ACHN (cell line): ENCODE results near the gene C5AR1.
"Not testable (repeated sequence)": the region's sequence is repeated elsewhere in the genome, so short reads cannot be mapped to it uniquely, and the experiment has no call there.

Source experiments
- DNase-seq: peaks from one replicate; pipeline ENCODE4 v3.0.0-alpha.2; 2015
- in situ Hi-C: cut with HindIII; loops from 2 replicates; pipeline ENCODE4 v1.10.0; 2017; ENCODE audit warnings: low sequenced_read_pairs, low pct_ligation_motif_present, low pct_unique_long_range_greater_than_20kb

Gene C5AR1

DNA sequence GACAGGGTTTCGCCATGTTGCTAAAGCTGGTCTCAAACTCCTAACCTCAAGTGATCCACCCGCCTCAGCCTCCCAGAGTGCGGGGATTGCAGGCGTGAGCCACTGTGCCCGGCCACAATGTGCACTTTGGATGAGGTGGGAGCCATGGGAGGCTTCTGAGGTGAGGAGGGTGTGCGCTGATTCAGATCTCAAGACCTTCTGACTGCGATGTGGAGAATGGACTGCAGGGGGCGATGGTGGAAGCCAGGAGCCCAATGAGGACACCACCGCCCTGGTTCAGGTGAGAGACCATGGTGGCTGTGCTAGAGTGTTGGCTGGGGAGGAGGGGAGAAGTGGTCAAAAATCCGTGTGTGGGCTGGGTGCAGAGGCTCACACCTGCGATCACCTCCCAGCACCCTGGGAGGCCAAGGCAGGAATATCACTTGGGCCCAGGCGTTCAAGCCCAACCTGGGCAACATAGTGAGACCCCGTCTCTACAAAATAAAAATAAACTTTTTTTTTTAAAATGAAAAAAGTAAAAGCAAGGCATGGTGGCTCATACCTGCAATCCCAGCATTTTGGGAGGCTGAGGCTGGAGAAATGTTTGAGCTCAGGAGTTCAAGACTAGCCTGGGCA, 29.4 kb upstream of the C5AR1 start:
- DNase-seq, result peak; percentile 55
- in situ Hi-C loops, result no loop called here

DNA sequence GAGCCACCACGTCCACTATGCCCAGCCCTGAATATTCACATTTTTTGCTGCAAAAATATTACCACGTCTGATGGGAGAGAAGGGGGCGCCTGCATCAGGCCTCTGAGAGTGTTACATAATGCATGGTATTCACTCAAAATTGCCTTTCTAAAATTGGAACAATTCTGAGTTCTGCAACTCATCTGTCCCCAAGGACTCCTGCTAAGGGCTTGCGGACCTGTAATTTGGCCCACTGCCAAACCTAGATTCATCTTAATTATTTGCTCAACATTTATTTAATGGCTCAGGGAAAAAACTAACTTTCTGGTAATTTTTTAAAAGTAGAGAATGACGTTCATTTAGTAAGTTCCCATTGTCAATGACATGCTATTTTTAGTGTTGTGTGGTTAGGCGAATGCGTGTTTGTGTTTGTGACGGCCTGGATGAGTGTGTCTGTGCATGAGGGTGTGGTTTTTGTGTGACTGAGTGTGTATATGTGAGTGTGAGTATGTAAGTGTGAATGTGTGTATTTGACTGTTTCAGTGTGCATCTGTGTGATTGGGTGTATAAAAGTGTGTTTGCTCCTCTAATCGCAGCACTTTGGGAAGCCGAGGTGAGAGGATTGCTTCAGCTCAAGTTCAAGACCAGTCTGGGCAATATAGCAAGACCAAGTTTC, 26.1 kb upstream of the C5AR1 start:
- in situ Hi-C loops, result no loop called here
- DNase-seq, result no peak

DNA sequence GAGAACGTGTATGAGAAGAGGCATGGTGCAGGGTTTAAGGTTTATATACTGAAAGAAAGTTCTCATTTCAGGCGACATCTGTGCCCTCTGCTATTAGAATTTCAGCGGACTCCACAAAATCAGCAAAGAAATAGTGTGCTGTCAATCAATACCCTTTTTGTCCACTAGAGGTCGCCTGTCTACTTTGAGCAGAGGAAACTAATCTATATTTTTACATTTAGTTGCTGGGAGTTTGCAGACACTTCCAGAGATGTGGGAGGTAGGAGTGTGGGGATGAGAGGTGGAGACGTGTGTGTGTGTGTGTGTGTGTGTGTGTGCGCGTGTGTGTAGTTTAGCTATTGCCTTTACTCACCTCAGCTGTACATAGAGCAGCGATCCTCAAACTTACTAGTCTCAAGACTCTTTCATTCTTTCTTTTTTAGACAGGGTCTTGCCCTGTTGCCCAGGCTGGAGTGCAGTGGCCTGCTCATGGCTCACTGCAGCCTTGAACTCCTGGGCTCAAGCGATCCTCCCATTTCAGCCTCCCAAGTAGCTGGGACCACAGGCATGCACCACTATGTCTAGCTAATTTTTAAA, 25.2 kb upstream of the C5AR1 start:
- in situ Hi-C loops, result no loop called here
- peak; percentile 50 for DNase-seq

DNA sequence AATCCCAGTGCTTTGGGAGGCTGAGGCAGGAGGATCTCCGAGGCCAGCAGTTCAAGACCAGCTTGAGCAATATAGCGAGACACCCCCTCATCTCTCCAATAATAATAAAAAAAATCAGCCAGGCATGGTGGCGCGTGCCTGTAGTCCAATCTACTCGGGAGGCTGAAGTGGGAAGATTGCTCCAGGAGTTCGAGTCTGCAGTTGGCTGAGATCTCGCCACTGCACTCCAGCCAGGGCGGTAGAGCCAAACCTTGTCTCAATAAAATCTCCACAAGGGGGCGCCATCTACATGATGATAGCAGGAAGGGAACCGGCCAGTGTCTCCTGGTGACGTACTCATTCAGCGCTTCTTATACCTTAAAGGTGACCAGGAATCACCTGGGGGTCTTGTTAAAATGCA, 13.6 kb upstream of the C5AR1 start:
- DNase-seq, result peak; percentile 71
- in situ Hi-C loops, result no loop called here

DNA sequence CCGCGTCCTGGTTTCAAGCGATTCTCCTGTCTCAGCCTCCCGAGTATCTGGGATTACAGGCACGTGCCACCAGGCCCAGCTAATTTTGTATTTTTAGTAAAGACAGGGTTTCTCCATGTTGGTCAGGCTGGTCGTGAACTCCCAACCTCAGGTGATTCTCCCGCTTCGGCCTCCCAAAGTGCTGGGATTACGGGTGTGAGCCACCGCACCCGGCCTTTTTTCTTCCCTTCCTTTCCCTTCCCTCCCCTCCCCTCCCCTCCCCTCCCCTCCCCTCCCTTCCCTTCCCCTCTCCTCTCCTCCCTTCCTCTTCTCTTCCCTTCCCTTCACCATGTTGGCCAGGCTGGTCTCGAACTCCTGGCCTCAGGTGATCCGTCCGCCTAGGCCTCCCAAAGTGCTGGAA, 8.8 kb upstream of the C5AR1 start:
- in situ Hi-C loops, DNase-seq: not testable (repeated sequence)

DNA sequence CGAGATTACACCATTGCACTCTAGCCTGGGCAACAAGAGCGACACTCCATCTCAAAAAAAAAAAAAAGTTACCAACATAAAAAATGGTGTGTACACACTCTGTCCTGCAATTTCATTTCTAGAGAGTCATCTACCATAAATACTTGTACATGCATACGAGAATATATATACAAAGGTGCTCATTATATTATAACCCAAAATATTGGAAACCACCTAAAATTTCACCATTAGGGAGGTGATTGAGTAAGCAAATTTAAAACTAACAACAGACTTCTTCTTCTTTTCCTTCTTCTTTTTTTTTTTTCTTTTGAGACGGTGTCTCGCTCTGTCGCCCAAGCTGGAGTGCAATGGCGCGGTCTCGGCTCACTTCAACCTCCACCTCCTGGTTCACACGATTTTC, 7.4 kb upstream of the C5AR1 start:
- no peak for DNase-seq
- in situ Hi-C loops, result no loop called here

DNA sequence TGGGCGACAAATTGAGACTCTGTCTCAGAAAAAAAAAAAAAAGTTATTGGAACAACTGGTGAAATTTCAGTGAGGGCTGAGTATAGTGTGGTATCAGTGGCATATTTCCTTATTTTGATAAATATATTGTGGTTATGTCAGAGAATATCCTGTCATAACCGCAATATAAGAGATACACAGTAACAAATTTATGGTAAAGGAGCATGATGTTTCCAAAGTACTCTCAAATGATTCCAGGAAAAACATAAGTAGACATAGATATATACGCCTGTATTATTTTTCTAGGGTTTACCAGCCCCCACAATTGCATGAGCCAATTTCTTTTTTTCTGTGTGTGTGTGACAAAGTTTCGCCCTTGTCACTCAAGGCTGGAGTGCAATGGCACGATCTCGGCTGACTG, 5.7 kb upstream of the C5AR1 start:
- in situ Hi-C loops, result no loop called here
- no peak for DNase-seq

DNA sequence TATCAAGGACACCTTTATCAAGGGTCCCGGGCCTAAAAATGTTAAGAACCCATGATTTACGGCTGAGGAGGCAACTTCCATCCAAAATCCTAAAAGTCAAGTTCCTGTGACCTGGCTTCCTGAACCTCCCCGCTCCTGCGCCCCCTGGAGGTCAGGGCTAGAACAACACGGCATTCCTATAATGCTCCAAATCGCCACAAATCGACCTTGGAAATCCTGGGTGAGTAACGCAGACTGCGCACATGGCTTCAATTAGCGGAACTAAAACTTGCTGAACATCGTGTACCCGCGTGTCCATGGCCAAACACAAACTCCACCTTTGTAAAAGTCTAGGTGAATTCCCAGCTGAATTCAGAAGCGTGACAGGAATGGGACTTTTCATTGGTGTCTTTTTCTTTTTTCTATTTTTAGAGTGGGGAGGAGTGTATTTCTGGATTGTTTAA, 4.3 kb upstream of the C5AR1 start:
- in situ Hi-C loops, result no loop called here
- peak; percentile 67 for DNase-seq

DNA sequence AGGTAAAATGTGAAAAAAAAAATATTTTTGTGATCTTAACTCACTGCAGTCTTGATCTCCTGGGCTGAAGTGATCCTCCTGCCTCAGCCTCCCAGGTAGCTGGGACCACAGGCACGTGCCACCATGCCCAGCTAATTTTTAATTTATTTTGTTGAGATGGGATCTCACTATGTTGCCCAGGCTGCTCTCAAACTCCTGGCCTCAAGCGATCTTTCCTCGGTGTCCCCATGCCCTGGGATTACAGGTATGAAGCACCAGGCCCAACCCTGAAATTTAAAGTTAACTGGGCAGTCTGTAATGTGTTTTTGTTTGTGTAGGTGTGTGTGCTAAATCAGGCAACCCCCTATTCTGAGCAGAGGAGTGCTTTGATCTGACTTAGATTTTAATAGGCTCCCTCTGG, 3.4 kb upstream of the C5AR1 start:
- no peak for DNase-seq
- in situ Hi-C loops, result no loop called here

DNA sequence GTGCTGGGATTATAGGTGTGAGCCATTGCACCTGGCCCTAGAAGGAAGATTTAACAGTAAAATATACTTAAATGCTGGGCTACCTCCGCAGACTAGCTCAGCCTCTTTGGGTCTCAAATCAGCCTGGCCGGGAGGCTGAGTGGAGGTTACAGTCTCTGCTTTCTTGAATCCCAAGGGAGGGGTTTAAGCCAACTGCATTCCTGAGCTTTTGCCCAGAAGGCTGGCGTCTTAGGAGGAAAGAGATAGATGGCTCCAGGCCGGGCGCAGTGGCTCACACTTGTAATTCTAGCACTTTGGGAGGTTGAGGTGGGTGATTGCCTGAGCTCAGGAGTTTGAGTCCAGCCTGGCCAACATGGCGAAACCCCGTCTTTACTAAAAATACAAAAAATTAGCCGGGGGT, 623 bp upstream of the C5AR1 start:
- no peak for DNase-seq
- in situ Hi-C loops, result no loop called here

DNA sequence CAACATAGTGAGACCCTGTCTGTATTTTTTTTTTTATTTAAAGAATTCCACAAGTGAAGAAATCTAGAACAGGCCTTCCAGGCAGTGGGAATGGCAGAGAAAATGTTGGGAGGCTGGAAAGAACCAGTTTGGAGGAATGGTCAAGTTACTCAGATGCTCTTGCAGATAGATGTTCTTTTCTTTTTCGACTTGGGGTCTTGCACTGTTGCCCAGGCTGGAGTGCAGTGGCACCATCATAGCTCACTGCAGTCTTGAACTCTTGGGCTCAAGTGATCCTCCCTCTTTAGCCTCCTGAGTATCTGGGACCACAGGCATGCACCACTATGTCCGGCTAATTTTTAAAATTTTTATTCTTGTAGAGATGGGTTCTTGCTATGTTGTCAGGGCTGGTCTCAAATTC, 662 bp downstream of the C5AR1 start:
- no peak for DNase-seq
- in situ Hi-C loops, result no loop called here

DNA sequence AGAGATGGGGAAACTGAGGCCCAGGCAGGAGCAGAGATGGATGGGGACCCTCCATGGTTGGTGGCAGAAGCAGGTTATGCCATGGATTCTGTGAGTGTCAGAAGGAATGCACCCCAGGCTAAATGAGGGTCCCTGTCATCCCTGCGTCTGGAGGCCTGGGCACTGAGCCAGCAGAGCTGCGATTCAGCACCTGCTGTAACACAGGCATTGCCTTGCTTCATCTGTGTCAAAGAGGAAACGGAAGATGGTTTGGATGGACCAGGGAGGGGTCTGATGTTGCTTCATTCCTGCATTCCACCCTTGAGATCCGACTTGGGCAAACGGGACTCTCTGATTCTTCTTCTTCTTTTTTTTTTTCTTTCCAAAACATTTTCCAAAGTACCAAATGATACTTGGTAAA, 1.2 kb downstream of the C5AR1 start:
- in situ Hi-C loops, result no loop called here

DNA sequence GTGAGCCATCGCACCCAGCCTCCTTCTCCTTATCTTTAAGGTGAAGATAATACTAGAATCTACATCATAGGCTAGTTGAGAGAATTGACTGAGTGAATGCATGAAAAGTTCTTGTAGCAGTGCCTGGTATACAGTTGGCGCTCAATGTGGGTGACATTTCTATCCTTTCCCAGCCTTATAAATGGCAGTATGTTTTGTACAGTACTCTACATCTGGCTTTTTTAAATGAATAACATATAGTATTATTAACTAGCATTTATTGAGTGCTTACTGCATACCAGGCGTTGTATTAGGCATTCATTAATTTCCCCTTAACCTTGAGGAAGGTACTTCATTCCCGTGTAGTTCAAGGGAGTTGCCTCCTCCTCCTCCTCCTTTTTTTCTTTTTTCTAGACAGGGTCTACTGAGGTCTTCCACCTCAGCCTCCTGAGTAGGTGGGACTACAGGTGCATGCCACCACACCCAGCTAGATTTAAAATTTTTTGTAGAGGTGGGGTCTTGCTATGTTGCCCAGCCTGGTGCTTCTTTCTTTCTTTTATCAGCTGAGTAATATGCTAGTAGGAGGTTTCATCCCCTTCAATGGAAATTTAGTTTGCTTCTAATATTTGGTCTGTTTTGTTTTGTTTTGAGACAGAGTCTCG, 2.8 kb downstream of the C5AR1 start:
- no peak for DNase-seq
- in situ Hi-C loops, result no loop called here

More for the DNA sequence above, 1.2 kb downstream of the C5AR1 start:
- DNase-seq, result no peak

DNA sequence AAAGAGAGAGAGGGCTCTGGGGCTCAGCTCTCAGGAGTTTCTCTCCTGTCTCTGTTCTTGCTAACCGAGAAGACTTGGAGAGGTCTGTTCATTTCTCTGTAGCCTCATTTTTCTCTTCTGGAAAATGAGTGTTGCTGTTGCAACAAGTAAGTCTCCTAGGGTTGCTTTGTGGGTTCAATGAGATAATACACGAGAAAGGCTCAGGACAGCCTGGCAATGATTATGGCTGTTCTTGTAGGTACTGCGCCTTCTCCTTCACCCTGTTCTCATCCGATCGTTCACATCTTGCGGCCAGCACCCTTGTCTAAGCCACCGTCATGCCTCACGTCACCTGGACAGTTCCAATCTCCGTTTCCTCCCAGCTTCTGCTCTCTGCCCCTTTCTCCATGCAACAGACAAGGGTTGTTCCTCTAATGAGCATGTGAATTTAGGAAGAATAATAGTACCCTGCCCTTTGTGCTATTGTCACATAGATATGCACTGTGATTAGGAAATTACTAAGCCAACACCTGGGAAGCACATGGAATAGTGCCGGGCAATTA, 4.2 kb downstream of the C5AR1 start:
- in situ Hi-C loops, result no loop called here
- no peak for DNase-seq

DNA sequence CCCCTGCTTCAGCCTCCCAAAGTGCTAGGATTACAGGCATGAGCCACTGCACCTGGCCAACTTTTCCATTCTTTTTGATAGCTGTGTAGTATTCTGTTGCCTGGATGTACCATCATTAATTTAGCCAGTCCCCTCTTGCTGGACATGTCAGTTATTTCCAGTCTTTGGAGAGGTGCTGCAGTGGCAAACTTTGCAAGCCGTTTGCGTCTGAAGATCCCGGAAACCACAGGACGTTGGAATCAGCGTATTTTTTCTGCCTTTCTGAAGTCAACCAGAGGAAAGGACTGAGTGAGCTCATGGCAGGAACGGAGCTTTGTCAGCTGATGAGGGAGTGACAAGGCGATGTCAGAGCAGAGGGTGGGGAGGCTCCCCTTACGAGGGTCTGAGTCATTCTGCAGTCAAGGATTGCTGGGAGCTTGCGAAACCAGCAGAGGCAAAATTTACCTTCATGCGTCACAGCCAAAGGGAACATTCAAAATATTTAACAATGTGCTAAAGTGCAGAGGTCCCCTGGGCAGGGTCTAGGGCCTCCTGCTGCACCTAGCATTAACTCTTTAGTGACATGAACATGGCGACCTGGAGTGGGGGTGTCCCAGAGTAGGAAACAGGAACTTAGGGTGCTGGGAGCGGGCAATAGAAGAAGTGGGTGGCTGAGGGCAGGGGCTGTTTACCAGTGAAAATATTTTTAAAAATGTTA, 5.6 kb downstream of the C5AR1 start:
- peak; percentile 78 for DNase-seq
- in situ Hi-C loops, result no loop called here

DNA sequence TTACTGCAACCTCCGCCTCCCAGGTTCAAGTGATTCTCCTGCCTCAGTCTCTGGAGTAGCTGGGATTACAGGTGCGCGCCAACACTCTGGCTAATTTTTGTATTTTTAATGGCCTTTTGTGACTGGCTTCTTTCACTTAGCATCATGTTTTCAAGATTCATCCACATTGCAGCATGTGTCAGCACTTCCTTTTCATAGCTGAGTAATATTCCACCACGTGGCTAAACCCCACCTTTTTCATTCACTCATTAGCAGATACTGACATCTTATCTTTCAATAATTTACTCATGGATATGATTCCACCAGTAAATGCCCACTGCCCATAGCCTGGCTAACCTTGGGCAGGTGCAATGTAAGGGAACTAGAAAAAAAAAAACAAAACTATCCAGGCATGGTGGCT, 6.9 kb downstream of the C5AR1 start:
- in situ Hi-C loops, result no loop called here
- DNase-seq, result no peak

DNA sequence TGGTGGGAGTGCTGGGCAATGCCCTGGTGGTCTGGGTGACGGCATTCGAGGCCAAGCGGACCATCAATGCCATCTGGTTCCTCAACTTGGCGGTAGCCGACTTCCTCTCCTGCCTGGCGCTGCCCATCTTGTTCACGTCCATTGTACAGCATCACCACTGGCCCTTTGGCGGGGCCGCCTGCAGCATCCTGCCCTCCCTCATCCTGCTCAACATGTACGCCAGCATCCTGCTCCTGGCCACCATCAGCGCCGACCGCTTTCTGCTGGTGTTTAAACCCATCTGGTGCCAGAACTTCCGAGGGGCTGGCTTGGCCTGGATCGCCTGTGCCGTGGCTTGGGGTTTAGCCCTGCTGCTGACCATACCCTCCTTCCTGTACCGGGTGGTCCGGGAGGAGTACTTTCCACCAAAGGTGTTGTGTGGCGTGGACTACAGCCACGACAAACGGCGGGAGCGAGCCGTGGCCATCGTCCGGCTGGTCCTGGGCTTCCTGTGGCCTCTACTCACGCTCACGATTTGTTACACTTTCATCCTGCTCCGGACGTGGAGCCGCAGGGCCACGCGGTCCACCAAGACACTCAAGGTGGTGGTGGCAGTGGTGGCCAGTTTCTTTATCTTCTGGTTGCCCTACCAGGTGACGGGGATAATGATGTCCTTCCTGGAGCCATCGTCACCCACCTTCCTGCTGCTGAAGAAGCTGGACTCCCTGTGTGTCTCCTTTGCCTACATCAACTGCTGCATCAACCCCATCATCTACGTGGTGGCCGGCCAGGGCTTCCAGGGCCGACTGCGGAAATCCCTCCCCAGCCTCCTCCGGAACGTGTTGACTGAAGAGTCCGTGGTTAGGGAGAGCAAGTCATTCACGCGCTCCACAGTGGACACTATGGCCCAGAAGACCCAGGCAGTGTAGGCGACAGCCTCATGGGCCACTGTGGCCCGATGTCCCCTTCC, 10.5 kb downstream of the C5AR1 start:
- in situ Hi-C loops, result no loop called here
- no peak for DNase-seq

DNA sequence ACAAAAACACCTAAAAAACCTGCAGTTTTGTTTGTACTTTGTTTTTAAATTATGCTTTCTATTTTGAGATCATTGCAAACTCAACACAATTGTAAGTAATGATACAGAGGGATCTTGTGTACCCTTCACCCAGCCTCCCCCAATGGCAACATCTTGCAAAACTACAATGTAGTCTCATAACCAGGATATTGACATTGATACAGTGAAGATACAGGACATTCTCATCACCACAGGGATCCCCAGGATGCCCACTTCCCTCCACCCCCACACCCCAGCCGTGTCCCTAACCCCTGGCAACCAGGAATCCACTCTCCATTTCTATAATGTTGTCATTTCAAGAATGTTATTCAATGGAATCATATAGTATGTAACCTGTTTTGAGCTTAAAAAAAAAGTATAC, 12.0 kb downstream of the C5AR1 start:
- DNase-seq, result no peak

More for the DNA sequence above, 12.0 kb downstream of the C5AR1 start:
- in situ Hi-C loops, result no loop called here
